Ascending aorta (tissue), 2 donors: Measurements from ENCODE around the gene TMEM132A. TPM values are rescaled to one million over a fixed set of nuclear protein-coding genes. Genes with fewer than 3 reads are reported as not detected.

ENCODE experiments used
- DNase-seq, 2 donors: peaks; one replicate each; pipeline ENCODE4 v3.0.0-alpha.2; 2019; ENCODE audit warnings: low spot score in 2 of 2
- H3K27ac ChIP-seq, 2 donors: fragments of 200-600 bp; sonication (generic); one replicate each; pipeline ENCODE4 v1.5.1; 2016 to 2017; ENCODE audit warnings: mild to moderate bottlenecking in 1 of 2
- H3K27me3 ChIP-seq: fragments of 200-600 bp; sonication (generic); one replicate; pipeline ENCODE4 v1.5.1; 2017
- H3K36me3 ChIP-seq, 2 donors: fragments of 200-600 bp; sonication (generic); one replicate each; pipeline ENCODE4 v1.5.1; 2016
- H3K4me1 ChIP-seq, 2 donors: fragments of 200-600 bp; sonication (generic); one replicate each; pipeline ENCODE4 v1.5.1; 2016 to 2017; ENCODE audit warnings: mild to moderate bottlenecking in 1 of 2
- H3K4me3 ChIP-seq, 2 donors: fragments of 200-600 bp; sonication (generic); one replicate each; pipeline ENCODE4 v1.5.1; 2016 to 2017; ENCODE audit warnings: mild to moderate bottlenecking in 1 of 2
- H3K9me3 ChIP-seq, 2 donors: fragments of 200-600 bp; sonication (generic); one replicate each; pipeline ENCODE4 v1.5.1; 2016
- intact Hi-C: fragments of 100-400 bp; cut with DNase I; formaldehyde crosslinking; loops from one replicate; pipeline ENCODE4 v1.15.1; 2023
- total RNA-seq: library from RNA; depleted of rRNA; stranded (reverse); fragments of >200 nt; gene quantifications from one replicate; pipeline ENCODE4 v1.1.0, GENCODE V29; 2016
- TF ChIP-seq, protein P1 (sequence below), 3 experiments: fragments of 200-600 bp in 2 of 3; fragments of 450-650 bp in 1 of 3; sonication (generic) in 2 of 3; IDR thresholded peaks; one replicate each; pipeline ENCODE4 v1.5.1; 2016 to 2019; ENCODE audit warnings: antibody characterized with exemption in 3 of 3, mild to moderate bottlenecking in 1 of 3, moderate library complexity in 1 of 3

The TMEM132A gene
- total RNA-seq, 1 donor from 2014 or later: 18.9 TPM

DNA sequence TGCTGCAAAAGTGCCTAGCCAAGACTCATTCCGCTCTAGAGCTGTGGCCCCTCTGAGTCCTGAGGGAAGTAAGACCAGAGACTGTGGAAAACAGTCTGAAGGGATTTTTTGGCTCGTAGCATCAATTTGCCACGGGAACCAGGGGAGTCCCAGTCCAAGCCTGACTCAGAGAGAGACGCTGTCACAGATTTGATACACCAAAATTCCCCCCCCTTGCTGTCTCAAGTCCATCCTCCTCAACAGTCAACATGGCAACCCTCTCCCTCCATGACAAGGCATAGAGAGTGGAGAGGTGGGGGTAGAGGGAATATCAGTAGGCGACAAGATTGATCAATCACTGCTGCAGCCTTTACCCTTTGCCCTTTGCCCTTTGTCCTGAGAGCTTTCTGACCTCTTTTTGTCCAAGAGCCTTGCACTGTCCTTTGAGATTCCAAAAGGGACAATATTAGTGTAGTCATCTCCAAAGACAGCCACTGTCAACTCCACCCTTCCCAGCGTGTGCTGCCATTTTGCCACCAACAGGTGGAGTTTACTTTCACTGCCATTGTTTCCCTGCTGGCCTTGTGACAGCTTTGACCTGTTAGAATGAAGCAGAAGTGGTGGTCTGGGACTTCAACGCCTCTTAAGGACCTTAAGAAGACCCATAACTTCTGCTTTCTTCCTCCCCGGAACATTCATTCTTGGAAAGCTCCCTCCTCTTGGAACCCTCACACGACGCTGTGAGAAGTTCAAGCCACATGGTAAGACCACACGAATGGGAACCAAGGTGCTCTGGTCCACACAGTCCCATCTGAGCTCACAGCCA, 20.4 kb downstream of the TMEM132A start:
- TF ChIP-seq, protein P1, sequence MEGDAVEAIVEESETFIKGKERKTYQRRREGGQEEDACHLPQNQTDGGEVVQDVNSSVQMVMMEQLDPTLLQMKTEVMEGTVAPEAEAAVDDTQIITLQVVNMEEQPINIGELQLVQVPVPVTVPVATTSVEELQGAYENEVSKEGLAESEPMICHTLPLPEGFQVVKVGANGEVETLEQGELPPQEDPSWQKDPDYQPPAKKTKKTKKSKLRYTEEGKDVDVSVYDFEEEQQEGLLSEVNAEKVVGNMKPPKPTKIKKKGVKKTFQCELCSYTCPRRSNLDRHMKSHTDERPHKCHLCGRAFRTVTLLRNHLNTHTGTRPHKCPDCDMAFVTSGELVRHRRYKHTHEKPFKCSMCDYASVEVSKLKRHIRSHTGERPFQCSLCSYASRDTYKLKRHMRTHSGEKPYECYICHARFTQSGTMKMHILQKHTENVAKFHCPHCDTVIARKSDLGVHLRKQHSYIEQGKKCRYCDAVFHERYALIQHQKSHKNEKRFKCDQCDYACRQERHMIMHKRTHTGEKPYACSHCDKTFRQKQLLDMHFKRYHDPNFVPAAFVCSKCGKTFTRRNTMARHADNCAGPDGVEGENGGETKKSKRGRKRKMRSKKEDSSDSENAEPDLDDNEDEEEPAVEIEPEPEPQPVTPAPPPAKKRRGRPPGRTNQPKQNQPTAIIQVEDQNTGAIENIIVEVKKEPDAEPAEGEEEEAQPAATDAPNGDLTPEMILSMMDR (IDR thresholded peaks at IDR 0.05): peak in 1 of 3 experiments; percentile 6
- intact Hi-C loops: no loop called here
- Histone ChIP-seq H3K9me3 (no peaks in the 10 kb centered on the region), H3K27ac (no peak overlapping the region), H3K4me1 (no peaks in the 10 kb centered on the region), H3K36me3 (peaks cover 30 to 56% of the 10 kb centered on the region in 2 donors), H3K4me3 (no peak overlapping the region), H3K27me3 (no peaks in the 10 kb centered on the region)
- DNase-seq: no peak

DNA sequence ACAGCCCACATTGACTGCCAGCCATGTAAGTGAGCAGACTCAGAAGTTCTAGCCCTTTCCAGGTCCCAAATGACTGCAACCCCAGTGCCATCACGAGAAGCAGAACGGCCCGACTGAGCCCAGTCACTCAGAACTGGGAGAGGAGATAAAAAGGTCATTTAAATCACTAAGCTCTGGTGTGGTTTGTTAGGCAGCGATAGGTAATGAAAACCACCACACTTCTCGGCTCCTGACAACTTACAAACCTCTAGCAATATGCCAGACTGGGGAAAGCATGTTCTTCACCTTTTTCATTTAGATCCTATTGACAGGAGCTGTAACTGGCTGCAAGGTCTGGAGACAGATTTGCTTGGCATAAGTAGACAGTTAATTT, 21.0 kb downstream of the TMEM132A start:
- H3K36me3 ChIP-seq: peaks cover 27 to 51% of the 10 kb centered on the region in 2 donors
- no peak for DNase-seq
- intact Hi-C loops: no loop called here
- no peaks in the 10 kb centered on the region for H3K9me3 ChIP-seq
- H3K27me3 ChIP-seq: no peaks in the 10 kb centered on the region
- no peak overlapping the region for H3K4me3 ChIP-seq
- H3K4me1 ChIP-seq: no peaks in the 10 kb centered on the region
- H3K27ac ChIP-seq: no peak overlapping the region
- TF ChIP-seq, protein P1 (IDR thresholded peaks at IDR 0.05): no peak

- Histone ChIP-seq H3K9me3 (no peaks in the 10 kb centered on the region), H3K27me3 (no peaks in the 10 kb centered on the region), H3K4me1 (peaks cover 5 to 6% of the 10 kb centered on the region in 2 donors), H3K36me3 (peaks cover 14 to 36% of the 10 kb centered on the region in 2 donors), H3K27ac (no peak overlapping the region), H3K4me3 (no peak overlapping the region)
- DNase-seq: no peak
- TF ChIP-seq, protein P1 (IDR thresholded peaks at IDR 0.05): no peak
- intact Hi-C loops: no loop called here
Measured at GRCh38 chr11:60946601-60947264, 22.5 kb downstream of the TMEM132A start.

DNA sequence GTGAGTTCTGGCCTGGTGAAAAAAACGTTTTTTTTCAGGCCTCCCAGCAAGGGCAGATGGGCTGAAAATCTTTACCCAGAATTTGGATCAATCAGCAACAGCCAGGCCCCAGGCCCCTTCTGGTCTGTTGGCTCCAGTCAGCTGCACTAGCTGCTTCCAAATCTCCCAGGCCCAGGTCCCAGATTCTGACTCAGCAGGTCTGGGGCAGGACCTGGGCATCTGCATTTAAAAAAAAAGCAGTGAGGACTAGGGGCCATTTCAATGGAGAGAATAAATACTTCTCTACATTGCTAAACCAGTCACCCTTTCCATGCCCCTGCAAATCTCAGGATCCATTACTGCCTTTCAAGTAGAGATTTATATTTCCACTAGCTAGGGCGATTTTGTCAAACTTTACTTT, 23.4 kb downstream of the TMEM132A start:
- Histone ChIP-seq H3K4me3 (no peak overlapping the region), H3K9me3 (no peaks in the 10 kb centered on the region), H3K27me3 (no peaks in the 10 kb centered on the region), H3K36me3 (peaks cover 8 to 27% of the 10 kb centered on the region in 2 donors), H3K4me1 (peaks cover 5 to 6% of the 10 kb centered on the region in 2 donors), H3K27ac (no peak overlapping the region)
- intact Hi-C loops: no loop called here
- DNase-seq: no peak
- TF ChIP-seq, protein P1 (IDR thresholded peaks at IDR 0.05): no peak

- DNase-seq: no peak
- Histone ChIP-seq H3K4me3 (no peak overlapping the region), H3K9me3 (no peaks in the 10 kb centered on the region), H3K36me3 (peaks cover 6 to 25% of the 10 kb centered on the region in 2 donors), H3K27ac (no peak overlapping the region), H3K27me3 (no peaks in the 10 kb centered on the region), H3K4me1 (peaks cover 5 to 6% of the 10 kb centered on the region in 2 donors)
- TF ChIP-seq, protein P1 (IDR thresholded peaks at IDR 0.05): no peak
- intact Hi-C loops: no loop called here
Measured at GRCh38 chr11:60948250-60948649, 24.0 kb downstream of the TMEM132A start.
